Esophagus squamous epithelium (tissue), 4 donors: ENCODE results near the gene VPS50.

ENCODE experiments used
- CTCF ChIP-seq, 6 experiments: fragments of 450-650 bp in 4 of 6; fragments of 200-600 bp in 2 of 6; sonication (generic) in 2 of 6; IDR thresholded peaks; one replicate each; pipeline ENCODE4 v1.5.1; 2016 to 2019; ENCODE audit warnings: antibody characterized with exemption in 6 of 6, mild to moderate bottlenecking in 4 of 6, moderate library complexity in 4 of 6
- POLR2A ChIP-seq, 4 donors: fragments of 450-650 bp; IDR thresholded peaks; one replicate each; pipeline ENCODE4 v1.6.1; 2017; ENCODE audit warnings: antibody characterized with exemption in 4 of 4, mild to moderate bottlenecking in 4 of 4, moderate library complexity in 3 of 4

GRCh38 chr7:93239824-93240223 is 7.7 kb downstream of the VPS50 start:
- TF ChIP-seq CTCF (IDR thresholded peaks at IDR 0.05) (no peak), POLR2A (IDR thresholded peaks at IDR 0.05) (no peak)
